Peyer's patch (tissue), 4 donors: ENCODE data around the gene MTERF4.

Experiments
- CTCF ChIP-seq, 6 experiments: fragments of 450-650 bp in 4 of 6; fragments of 200-600 bp in 2 of 6; sonication (generic) in 1 of 6; IDR thresholded peaks; one replicate each; pipeline ENCODE4 v1.5.1; 2017 to 2019; ENCODE audit warnings: antibody characterized with exemption in 6 of 6, mild to moderate bottlenecking in 3 of 6, moderate library complexity in 1 of 6
- POLR2A ChIP-seq, 2 donors: fragments of 450-650 bp; IDR thresholded peaks; one replicate each; pipeline ENCODE4 v1.5.1; 2017; ENCODE audit warnings: antibody characterized with exemption in 2 of 2, mild to moderate bottlenecking in 2 of 2, moderate library complexity in 2 of 2

DNA sequence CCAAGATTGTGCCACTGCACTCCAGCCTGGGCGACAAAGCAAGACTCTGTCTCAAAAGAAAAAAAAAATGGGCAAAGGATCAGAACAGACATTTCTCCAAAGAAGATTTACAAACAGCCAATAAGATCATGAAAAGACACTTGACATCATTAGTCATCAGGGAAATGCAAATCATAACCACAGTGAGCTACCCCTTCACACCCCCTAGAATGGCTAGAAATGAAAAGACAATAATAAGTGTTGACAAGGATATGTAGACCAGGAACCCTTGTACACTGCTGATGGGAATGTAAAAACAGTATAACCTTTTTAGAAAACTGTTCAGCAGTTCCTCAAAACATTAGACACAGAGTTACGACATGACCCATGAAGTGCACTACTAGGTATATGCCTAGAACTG, 18.4 kb upstream of the MTERF4 start:
- TF ChIP-seq POLR2A (IDR thresholded peaks at IDR 0.05) (no peak), CTCF (IDR thresholded peaks at IDR 0.05) (no peak)
